ENCODE measurements around the gene TTLL8.

TTLL8 gene

DNA sequence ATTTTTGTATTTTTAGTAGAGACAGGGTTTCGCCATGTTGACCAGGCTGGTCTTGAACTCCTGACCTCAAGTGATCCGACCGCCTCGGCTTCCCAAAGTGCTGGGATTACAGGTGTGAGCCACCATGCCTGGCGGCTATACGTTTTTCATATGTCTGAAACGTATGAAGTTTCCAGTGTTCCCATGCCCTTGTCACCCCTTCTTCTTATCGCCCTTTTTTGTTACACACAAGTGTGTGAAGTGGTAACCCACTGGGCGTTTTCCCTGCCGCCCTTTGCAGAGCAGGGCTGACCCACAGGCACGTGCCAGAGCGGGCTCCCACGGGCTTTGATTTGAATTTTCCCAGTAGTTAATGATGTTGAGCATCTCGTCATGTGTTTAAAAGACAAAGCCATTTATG, 80.5 kb downstream of the TTLL8 start:
- TF ChIP-seq POLR2AphosphoS5 (IDR thresholded peaks at IDR 0.05; ENCODE audit: low read depth, low read length) (no peak), TAF1 (IDR thresholded peaks at IDR 0.05; ENCODE audit: borderline replicate concordance, insufficient read depth, low read length) (no peak), SIN3A (IDR thresholded peaks at IDR 0.05; ENCODE audit: borderline replicate concordance, insufficient read depth, low read length) (no peak), FOXP2 (optimal IDR thresholded peaks at IDR 0.05; ENCODE audit: borderline replicate concordance, extremely low read depth, extremely low read length, insufficient read depth) (no peak)
- TF ChIP-seq, protein P1, sequence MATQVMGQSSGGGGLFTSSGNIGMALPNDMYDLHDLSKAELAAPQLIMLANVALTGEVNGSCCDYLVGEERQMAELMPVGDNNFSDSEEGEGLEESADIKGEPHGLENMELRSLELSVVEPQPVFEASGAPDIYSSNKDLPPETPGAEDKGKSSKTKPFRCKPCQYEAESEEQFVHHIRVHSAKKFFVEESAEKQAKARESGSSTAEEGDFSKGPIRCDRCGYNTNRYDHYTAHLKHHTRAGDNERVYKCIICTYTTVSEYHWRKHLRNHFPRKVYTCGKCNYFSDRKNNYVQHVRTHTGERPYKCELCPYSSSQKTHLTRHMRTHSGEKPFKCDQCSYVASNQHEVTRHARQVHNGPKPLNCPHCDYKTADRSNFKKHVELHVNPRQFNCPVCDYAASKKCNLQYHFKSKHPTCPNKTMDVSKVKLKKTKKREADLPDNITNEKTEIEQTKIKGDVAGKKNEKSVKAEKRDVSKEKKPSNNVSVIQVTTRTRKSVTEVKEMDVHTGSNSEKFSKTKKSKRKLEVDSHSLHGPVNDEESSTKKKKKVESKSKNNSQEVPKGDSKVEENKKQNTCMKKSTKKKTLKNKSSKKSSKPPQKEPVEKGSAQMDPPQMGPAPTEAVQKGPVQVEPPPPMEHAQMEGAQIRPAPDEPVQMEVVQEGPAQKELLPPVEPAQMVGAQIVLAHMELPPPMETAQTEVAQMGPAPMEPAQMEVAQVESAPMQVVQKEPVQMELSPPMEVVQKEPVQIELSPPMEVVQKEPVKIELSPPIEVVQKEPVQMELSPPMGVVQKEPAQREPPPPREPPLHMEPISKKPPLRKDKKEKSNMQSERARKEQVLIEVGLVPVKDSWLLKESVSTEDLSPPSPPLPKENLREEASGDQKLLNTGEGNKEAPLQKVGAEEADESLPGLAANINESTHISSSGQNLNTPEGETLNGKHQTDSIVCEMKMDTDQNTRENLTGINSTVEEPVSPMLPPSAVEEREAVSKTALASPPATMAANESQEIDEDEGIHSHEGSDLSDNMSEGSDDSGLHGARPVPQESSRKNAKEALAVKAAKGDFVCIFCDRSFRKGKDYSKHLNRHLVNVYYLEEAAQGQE (IDR thresholded peaks at IDR 0.05; ENCODE audit: insufficient read depth in 1 of 2, low read depth in 2 of 2, low read length in 2 of 2), result no peak

DNA sequence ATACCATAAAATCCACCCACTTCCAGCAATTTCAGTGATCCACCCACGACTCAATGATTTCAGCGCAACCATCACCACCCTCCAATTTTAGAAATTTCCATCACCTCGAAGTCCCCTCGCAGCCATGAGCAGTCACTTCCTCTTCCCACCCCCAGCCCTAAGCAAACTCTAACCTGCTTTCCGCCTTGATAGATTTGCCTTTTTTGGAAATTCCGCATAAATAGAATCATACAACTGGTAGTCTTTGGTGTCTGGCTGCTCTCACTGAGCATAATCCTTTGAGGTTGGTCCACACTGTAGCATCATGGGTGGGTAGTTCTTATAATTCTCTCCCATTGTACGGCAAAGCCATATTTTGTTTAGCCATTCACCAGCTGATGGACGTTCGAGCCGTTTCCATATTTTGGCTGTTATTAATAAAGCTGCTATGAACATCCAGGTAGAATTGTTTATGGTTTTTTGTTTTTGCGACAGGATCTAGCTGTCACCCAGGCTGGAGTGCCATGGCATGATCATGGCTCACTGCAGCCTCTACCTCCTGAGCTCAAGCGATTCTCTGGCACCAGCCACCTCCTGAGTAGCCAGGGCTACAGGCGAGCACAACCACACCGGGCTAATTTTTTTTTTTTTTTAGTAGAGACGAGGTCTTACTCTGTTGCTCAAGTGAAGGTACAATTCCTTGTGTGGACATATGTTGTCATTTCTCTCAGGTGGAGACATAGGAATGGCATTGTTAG, 81.5 kb downstream of the TTLL8 start:
- TF ChIP-seq TAF1 (IDR thresholded peaks at IDR 0.05; ENCODE audit: borderline replicate concordance, insufficient read depth, low read length), result no peak
- TF ChIP-seq SIN3A (IDR thresholded peaks at IDR 0.05; ENCODE audit: borderline replicate concordance, insufficient read depth, low read length), result no peak
- TF ChIP-seq POLR2AphosphoS5 (IDR thresholded peaks at IDR 0.05; ENCODE audit: low read depth, low read length), result no peak
- TF ChIP-seq, protein P1 (IDR thresholded peaks at IDR 0.05; ENCODE audit: insufficient read depth in 1 of 2, low read depth in 2 of 2, low read length in 2 of 2), result no peak
- TF ChIP-seq FOXP2 (optimal IDR thresholded peaks at IDR 0.05; ENCODE audit: borderline replicate concordance, extremely low read depth, extremely low read length, insufficient read depth), result no peak

DNA sequence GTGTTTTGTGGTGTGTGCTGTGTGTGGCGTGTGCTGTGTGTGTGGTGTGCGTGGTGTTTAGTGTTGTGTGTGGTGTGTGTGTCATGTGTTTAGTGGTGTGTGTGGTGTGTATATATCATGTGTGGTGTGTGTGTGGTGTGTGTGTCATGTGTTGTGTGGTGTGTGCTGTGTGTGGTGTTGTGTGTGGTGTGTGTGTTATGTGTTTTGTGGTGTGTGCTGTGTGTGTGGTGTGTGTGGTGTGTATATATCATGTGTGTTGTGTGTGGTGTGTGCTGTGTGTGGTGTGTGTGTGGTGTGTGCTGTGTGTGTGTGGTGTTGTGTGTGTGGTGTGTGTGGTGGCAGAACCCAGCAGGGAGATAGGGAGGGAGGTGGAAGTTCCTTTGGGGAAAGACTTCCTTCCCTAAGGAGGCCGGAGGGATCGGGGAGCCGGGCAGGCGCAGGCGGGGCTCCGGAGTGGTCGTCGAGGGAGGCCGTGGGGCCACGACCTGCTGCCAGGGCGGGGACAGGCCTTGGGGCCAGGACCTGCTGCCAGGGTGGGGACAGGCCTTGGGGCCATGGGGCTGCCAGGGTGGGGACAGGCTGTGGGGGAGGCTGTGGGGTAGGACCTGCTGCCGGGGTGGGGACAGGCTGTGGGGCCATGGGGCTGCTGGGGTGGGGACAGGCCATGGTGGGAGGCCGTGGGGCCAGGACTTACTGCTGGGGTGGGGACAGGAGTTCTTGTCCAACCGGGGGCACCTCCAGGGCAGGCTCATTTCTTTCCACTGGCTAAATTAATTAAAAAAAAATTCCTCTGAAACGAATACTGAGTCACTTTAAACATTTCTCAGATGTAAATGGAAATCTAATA, 82.3 kb downstream of the TTLL8 start:
- TF ChIP-seq FOXP2 (optimal IDR thresholded peaks at IDR 0.05; ENCODE audit: borderline replicate concordance, extremely low read depth, extremely low read length, insufficient read depth), result no peak
- TF ChIP-seq, protein P1 (IDR thresholded peaks at IDR 0.05; ENCODE audit: insufficient read depth in 1 of 2, low read depth in 2 of 2, low read length in 2 of 2), result no peak
- no peak for TF ChIP-seq POLR2AphosphoS5 (IDR thresholded peaks at IDR 0.05; ENCODE audit: low read depth, low read length)
- no peak for TF ChIP-seq TAF1 (IDR thresholded peaks at IDR 0.05; ENCODE audit: borderline replicate concordance, insufficient read depth, low read length)
- TF ChIP-seq SIN3A (IDR thresholded peaks at IDR 0.05; ENCODE audit: borderline replicate concordance, insufficient read depth, low read length), result no peak

DNA sequence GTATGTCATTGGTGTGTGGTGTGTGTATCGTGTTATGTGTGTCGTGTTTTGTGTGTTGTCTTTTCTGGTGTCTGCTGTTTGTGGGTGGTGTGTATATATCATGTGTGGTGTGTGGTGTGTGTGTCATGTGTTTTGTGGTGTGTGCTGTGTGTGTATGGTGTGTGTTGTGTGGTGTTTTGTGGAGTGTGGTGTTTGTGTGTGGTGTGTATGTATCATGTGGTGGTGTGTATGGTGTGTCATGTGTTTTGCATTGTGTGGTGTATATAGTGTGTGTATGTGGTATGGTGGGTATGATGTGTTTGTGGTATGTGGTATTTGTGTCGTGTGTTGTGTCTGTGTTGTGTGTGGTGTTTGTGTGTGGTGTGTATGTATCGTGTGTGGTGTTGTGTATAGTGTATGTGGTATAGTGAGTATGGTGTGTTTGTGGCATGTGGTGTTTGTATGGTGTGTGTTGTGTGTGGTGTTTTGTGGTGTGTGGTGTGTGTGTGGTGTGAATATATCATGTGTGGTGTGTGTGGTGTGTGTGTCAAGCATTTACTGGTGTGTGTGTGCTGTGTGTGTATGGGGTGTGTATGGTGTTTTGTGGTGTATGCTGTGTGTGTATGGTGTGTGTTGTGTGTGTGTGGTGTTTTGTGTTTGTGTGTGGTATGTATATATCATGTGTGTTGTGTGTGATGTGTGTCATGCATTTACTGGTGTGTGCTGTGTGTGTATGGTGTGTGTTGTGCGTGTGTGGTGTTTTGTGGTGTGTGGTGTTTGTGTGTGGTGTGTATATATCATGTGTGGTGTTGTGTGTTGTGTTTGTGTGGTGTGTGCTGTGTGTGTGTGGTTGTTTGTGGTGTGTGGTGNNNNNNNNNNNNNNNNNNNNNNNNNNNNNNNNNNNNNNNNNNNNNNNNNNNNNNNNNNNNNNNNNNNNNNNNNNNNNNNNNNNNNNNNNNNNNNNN, 84.8 kb downstream of the TTLL8 start:
- TF ChIP-seq SIN3A (IDR thresholded peaks at IDR 0.05; ENCODE audit: borderline replicate concordance, insufficient read depth, low read length), result no peak
- TF ChIP-seq FOXP2 (optimal IDR thresholded peaks at IDR 0.05; ENCODE audit: borderline replicate concordance, extremely low read depth, extremely low read length, insufficient read depth), result no peak
- TF ChIP-seq POLR2AphosphoS5 (IDR thresholded peaks at IDR 0.05; ENCODE audit: low read depth, low read length), result no peak
- no peak for TF ChIP-seq TAF1 (IDR thresholded peaks at IDR 0.05; ENCODE audit: borderline replicate concordance, insufficient read depth, low read length)
- TF ChIP-seq, protein P1 (IDR thresholded peaks at IDR 0.05; ENCODE audit: insufficient read depth in 1 of 2, low read depth in 2 of 2, low read length in 2 of 2), result no peak

All from PFSK-1 (cell line).